EL (cell line): ENCODE data around the gene COL7A1.

Experiments used
- DNase-seq: peaks from one replicate; pipeline ENCODE4 v3.0.0-alpha.2; 2016

The COL7A1 gene

DNA sequence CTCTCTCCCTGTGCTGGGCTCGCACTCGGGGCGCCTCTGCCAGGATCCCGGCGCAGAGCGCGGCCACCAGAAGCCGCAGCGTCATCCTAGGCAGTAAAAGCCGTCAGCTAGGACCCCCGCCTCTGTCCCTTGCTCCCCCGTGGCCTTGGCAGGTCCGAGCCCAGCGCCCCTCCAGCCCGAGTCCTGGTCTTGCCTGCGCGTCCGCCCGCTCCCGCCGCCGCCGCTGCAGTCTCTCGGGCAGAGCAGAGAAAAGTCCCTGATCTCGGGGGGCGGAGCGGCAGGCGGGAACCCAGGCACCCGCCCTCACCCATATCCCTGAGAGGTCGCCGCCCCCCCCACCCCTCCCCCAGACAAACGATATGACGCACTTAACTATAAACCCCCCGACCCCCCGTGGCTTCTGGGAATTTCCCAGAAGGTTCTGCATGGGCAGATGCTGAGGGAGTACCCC, at the start of gene COL7A1:
TSS of gene COL7A1 (minus strand) at position 255 of the 451 bp plus-strand sequence. CDS start at position 85, 170 bp downstream.
- no peak for DNase-seq

DNA sequence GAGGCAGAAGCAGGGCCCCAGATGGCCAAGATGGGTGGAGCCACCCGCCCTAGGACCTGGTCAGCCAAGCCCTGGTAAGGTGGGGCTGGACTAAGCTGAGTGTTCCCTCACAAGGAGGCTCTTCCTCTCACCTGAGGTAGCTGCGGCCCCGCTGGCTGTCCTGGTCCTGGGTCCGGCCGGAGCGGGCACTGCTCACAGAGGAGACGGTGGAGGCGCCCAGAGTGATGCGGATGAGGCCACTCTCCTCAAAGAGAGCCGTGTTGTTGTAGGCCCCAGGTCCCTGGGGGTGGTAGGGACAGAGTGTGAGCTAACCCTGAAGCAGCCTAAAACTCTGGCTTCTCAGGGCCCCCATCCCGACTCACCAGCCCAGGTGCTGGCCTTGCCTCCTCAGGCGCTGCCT, 47.5 kb upstream of the COL7A1 start:
- DNase-seq, result no peak

DNA sequence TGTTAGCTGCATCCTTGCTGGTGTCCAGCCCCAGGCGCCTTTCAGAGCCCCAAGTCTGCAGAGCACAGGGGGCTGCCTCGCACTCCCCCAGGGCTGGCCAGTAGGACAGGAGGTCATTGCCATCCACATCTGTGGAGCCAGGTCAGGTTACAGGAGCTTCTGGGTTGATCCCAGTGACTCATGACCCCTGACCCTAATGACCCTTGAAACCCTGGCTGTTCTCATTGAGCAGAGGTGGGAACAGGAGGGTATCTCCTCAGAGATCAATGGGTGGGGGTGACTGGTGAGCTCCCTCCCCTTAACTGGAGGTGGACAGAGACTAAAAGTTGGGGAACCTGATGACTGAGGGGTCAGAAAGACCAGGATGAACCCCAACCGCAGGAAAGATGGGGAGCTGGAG, 46.3 kb upstream of the COL7A1 start:
- DNase-seq, result no peak

DNA sequence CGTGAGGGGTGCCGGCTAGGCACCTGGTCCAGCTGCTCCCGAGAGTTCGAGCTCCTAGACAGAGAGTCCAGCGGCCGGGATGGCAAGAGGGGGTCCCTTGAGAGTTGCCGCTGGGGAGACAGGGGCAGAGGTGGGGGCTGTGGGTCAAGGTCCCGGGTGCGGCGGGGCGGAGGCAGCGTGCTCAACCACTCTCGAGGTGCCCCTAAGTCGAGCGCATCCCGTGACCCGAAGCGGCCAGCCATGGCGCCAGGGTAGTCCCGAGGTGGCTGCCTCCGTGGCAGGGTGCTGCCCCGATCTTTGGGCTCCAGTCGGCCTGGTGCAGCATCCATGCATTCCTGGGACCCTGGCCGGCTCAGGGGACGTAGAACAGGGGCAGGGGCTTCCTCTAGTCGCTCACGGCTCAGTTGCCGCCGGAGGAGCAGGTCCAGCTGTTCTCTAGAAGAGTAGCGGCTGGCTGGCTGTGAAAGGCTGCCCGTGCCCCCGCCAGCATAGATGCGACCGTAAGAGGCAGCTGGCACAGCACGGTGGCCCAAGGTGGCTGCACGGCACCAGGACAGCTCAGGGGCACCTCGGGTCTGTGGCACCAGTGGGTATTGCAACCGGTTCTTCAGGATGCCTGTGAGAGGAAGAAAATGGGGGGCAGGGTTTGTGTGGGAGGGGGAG, 44.9 kb upstream of the COL7A1 start:
- DNase-seq, result no peak

DNA sequence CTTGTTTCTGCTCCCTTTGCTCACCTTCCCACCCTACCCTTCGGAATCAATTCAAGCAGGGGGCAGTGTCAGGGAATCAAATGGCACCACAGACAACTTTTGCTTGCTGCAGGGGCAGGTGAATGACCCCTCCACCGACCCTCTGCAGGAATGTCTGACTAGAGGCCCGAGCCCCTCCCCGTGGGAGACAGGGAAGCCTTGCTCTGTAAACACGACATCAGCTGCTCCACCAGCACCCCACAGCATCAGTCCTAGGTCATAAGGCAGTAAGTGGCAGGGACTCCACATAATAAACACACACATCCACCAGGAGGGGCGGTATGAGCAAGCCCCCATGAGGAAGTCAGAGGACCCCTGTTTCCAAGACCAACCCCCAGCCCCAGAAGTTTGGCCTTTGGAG, 42.2 kb upstream of the COL7A1 start:
- no peak for DNase-seq

DNA sequence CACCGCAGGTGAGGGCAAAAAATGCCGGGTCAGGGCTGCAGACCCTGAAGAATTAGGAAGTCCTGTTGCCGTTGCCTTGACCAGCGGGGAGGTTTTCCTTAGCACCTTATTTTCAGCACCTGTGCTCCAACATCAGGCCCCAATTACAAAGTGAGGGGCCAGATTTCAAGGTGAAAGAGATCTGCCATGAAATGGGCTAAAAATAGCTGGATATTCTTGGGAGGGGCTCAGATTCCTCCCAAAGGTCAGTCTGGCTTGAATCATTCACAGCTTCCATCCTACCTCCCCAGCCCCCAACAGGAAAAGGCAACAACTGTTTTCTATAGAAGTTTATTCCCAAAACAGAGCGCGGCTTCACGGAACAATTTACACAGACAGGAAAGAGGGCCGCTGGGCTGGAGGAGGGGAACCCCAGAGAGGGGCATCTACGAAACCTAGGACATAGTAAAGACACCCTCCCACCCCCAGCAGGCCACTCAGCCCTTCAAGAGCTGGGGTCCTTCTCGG, 41.1 kb upstream of the COL7A1 start:
- no peak for DNase-seq

DNA sequence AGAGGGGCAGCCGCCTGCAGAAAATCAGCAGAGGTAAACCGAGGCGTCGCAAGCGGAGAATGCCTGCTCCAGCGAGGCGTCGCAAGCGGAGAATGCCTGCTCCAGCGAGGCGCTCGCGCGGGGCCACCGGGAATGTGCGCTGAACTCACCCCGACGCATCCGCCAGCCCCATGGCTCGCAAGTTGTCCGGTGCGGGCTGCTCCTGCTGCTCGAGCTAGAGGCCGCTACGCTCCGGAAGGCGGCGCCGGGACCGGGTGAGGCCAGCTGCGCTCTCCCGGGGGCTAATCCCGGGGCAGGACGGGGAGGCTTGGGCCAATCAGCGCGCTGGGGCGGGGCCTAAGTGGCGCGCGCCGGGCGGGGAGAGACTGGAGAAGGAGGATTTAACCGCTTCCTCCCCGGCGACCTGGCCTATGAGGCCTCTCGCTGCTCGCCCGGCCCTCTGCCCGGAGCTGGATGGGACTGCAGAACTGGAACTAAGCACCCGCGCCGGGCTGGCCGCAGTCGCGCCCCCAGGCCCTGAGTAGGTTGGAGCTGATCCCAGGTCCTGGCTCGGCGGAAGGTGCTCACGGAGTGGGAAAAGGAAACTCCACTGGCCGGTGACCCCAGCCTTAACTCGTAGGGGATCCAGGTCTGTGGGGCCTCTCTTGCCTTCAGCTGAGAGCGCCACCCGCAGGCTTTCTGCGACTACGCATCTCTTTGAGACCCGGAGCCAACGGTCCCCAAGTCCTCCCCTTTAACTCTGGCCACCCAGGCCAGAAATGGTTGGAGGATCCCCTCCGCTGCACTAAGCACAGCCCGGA, 40.3 kb upstream of the COL7A1 start, which contains the start of gene SLC26A6:
TSS of gene SLC26A6 (minus strand) at position 240 of the 800 bp plus-strand sequence. CDS start at position 172, 68 bp downstream.
- DNase-seq, result peak; percentile 97

DNA sequence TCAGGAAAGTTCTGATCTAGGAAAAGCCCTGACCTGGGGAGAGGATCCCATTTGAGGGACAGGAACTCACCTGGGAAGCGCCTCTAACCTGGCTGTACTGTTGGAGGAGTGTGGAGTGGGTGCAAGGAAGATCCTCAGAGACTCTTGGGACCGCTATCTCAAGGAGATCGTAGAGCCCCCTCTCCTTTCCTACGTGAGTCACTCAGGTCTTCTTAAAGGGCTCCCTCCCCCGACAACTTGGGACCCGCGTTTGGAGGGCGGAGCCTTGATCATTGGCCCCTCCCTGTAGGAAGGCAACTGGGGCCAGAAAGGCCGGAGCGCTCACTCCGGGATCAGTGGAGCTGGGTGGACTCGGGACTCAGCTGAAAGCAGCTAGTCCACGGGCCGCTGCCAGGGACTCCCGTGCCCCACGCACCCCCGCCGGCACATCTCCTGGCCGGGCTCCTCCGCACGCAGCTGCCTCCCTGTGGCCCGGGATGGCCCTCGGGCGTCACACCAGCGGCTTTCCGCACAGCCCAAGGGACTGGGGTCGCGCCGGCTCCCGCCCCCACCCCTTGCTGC, 39.6 kb upstream of the COL7A1 start:
- DNase-seq, result peak; percentile 78

DNA sequence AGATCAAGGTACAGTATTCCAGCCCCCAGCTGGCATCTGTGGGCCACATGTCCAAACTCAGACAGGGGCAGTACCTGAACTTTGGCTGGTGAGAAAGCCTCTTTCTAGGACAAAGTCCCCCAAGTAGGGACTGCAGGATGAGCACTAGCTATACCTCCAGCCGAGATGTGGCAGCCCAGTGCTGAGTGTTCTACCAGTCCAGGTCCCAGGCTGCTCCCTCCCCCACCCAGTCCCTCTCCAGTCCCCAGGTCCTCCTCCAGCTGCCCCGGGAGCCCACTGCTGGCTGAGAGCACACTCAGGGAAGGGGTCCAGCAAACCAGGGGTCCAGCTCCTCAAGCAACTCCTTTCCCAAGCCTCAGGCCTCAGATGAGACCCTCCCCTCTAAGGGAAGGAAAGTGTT, 38.6 kb upstream of the COL7A1 start:
- no peak for DNase-seq

DNA sequence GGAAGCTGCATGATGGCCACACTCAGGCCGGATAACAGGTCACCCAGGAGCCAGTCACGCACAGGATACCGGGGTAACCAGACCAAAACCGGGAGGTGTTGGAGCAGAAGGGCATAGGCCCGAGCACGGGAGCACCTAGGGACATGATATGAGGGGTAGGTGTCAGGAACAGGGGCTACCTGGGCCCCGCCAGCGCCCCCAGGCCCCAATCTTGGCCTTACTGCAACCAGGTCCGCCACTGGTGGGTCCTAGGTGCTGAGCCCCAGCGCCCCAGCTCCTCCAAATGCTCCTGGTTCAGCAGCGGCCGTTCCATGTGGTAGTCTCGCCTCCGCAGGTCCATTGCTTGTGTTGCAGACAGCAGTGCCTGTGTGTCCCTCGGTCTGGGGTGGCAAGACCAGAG, 38.1 kb upstream of the COL7A1 start:
- DNase-seq, result no peak

DNA sequence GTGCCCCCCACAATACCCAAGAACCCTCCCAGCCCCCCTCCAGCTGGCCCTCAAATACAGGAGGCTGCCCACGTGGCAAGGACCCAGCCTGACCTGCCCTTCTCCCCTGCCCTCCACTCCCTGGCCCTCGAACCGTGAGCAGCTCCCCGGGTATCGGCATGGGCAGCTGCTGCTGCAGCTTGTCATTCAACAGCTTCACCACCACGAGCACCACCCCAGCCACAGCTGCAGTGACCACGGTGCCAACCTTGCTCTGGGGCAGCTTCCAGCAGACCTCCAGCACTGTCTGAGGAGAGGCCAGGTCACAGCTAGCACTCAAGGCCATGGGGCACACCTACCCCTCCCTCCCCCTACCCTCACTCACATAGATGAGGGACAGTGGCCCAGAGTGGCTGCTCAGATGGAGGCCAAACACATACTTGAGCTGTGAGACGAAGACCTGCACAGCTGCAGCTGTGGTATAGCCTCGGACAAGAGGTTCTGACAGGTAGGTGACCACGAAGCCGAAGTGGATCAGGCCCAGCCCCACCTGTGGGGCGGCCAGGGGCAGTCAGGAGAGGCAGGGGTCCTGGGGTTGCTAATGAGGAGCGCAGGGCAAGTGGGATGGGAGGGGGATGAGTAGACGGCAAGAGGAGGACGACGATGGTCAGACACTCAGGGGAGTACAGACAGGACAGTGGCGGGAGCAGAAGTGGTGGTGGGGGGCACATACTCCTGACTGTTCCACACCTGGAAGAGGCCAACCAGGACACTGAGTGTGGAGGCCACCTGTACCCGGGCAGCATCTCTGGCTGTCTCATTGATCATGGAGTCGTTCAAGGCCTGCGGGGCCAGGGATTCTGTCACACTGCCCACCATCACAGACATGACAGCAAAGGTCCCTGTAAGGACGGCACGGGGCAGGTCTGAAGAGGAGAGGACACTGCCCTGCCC, 36.7 kb upstream of the COL7A1 start:
- no peak for DNase-seq

DNA sequence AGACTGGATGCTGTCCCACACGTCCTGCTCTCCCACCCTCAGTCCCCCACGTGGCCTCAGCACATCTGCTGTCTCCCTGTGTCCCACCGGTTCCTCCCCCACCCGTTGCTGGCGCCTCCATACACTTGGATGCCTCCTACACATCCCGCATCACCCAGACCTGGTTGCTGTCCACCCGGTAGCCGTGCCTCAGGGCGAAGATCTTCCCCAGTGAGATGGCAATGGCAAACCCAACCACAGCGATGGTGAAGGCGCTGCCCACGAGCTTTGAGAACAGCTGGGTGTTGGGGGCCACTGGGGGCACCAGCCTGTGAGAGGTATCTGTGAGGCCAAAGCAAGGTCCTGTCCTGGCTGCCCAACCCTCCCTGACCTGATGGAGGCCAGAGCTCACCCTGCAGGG, 35.7 kb upstream of the COL7A1 start:
- no peak for DNase-seq

DNA sequence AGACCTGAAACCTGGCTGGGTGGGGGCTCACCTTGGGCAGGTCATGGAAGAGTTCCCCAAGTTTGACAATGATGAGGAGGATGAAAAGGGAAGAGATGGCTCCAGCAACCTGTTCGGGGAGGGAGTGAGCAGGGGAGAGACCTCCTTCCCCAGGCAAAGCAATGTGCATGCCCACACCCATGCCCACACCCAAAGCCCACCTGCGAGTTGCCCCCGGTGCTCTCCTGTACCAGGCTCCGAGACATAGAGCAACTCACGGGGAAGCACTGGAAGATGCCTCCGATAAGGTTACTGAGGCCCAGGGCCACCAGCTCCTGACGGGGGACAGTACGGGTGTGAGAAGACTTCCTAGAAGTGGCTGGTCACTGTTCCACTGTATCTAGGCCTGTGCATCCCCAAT, 35.3 kb upstream of the COL7A1 start:
- DNase-seq, result no peak

DNA sequence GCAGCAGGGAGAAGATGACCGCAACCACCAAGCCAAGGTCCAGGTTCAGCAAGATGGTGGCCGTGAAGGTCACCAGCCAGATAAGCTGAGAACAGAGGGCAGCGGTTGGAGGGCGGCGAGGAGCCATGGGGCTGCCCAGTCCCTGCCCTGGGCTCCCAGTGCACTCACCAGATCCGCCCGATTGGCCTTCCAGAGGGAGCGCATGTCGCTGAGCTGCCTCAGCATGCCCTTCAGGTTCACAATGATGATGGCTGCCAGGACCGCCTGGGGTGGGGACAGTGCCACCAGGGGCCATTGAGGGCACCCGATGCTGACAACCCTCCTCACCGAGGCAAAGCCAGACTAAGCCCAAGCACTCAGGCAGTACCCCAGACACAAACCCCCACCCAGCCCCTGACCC, 34.8 kb upstream of the COL7A1 start:
- DNase-seq, result no peak

DNA sequence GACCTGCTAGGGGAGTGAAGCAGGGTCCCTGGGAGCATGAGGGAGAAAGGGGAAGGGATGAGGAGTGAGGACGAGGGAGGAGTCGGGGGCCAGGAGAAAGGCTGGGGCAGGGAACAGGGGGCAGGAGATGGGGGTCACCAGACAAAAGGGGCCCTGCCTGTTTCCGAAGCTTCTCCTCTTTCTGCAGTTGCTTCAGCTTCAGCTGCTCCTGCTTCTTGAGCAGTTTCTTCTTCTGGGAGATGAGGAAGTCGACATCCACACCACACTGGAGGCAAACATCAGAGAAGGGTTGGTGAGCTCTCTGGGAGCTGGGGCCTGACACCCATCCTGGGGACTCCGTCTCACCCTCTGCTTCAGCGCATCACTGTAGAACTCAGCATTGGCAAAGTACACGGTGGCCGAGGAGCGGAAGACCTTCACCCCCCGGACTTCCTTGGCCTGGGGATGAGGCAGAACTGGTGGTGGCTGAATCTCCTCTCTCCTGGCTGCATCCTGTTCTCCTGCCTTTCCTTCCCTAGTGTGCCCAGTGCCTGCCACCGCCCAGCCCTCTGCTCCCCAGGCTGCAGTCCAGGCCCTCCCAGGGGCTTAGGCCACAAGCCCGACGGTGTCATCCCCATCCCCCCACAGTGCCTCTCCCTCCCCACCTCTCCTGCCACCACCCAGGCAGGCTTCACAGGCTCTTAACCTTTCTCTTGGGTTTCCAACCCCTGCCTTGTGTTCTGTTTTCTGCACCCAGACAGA, 33.3 kb upstream of the COL7A1 start:
- DNase-seq, result no peak

DNA sequence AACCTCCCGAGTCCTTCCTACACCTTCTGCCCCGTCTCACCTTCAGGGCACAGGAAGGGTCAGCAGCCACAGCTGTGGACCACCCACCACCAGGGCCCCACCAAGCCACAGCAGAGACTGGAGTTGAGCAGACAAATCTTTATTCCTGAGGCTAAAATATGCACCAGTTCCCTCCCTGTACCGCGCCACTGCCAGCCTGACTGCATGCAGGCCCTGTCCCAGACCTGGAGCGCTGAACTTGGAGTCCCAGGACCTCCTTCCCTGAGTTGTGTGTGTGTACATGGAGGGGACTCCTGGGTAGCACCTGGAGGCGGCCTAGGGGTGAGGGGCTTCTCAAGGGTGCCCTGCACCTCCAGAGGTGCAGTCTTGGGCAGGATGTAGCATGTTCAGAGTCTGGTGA, 30.5 kb upstream of the COL7A1 start:
- DNase-seq, result no peak

DNA sequence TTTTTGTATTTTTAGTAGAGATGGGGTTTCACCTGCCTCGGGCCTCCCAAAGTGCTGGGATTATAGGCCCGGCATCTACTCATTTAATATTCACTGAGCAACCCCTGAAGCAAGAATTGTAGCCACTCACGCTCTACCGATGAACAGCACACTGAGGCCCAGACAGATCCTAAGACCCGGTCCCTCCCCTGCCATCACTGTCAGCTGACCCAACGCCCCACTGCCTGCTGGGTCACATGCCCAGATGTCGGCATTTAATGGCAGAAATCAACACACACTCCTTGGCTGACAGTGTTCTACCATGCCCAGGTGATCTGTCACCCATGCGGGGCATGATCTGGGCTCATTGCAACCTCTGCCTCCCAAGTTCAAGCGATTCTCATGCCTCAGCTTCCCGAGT, 29.6 kb upstream of the COL7A1 start:
- DNase-seq, result no peak

DNA sequence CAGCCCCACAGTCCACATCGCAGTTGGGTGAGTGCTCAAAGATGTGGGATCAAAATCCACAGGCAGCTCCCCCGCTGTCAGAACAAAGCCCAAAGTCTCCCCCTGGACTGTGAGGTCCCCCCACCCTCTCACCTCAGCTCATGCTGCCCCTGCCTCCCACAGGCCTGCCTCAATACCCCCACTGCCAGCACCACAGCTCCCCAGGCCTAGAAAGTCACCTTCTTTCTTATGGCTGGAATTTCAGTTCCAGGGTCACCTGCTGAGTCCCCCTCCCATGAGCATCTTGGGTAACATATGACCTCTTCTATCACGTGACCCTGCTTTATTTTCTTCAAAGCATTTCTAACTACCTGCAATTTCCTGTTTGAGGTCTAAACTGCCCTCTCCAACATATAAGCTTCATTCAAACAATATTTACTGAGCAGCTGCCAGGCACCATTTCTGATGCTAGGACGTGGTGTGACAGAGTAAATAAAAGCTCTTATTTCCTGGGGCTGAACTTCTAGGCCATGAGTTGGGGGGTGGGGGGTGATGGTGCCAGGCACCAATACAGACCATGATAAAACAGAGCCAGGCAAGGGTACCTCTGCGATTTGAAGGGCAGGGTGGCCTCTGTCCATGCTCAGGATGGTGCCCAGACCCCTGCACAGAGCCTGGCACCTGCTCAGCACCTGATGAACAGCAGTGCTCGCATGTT, 28.9 kb upstream of the COL7A1 start:
- DNase-seq, result no peak

DNA sequence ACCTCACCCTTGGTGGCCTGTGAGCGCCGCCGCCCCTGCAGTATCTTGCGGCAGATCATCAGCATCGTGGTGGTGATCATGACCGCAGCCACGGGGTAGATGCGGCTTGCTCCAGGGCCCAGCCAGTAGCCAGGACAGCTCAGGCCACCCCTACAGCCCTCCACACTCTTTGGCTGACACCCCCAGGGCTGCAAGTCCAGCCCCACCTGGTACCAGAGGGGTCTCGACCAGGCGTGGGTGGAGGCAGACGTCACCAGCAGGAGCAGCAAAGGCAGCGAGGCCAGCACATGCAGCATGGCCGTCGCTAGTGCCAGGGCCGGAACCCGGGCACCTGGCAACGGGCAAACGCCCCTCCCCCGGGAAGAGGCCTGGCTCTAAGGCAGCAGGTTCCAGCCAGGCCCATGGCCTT, 26.3 kb upstream of the COL7A1 start, which contains the start of gene TMEM89:
TSS of gene TMEM89 (minus strand) at position 309 of the 409 bp plus-strand sequence. CDS start at position 296, 13 bp downstream.
- DNase-seq, result no peak

DNA sequence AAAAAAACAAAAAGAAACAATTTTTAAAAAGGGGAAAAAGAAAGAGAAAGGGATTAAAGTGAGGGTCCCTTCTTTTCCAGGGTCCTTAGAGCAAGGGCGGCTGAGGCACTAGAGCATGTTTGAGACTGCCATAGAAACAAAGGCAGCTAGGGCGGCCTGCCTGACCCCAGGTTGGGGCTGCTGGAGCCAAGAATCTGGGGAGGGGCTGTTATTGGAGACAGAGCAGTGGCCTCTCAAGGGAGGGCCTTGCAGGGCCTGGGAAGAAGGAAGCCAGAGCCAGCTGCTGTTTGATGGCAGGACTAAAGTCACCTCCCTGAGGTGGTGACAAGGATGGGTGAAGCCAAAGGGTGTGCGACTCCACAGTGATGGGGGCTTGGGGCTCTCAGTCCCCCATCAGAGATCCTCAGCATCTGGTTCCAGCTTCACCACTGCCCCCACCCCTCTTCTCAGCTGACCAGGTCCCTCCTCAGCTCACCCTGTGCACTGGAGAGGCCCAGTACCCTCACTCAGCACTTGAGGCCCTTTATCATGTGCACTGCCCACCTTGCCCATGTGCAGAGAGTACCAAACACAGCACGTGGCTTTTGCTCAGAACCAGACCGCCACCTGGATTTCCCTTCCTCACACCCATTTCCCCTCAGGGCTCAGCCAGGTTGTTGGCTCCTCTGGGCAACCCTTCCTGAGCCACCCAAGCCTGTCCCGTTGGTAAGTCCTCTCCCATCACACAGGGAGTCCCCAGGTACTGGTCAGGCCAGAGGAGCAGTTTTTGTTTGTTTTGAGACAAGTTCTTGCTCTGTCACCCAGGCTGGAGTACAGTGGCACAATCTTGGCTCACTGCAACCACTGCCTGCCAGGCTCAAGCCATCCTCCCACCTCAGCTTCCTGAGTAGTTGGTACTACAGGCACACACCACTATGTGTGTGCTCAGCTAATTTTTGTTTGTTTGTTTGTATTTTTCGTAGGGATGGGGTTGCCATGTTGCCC, 24.7 kb upstream of the COL7A1 start:
- no peak for DNase-seq
